Naive thymus-derived CD4-positive, alpha-beta T cell (primary cell): ENCODE data around the gene TMED3. TPM values are rescaled to one million over a fixed set of nuclear protein-coding genes. Genes with fewer than 3 reads are reported as not detected.

ENCODE experiments used
- ATAC-seq: fragments of 150-1000 bp; cut with Tn5 transposase; 2 replicates; pipeline ENCODE4 v1.10.0; 2021; ENCODE audit warnings: mild to moderate bottlenecking, moderate library complexity
- CTCF ChIA-PET: fragments of 350-600 bp; sonication (Branson Sonifier 250); formaldehyde crosslinking; loops from one replicate; lab custom pipeline; 2021; ENCODE audit warnings: antibody characterized with exemption; lab: Charles Lee
- POLR2A ChIA-PET: fragments of 350-600 bp; sonication (Branson Sonifier 250); formaldehyde crosslinking; loops from one replicate; lab custom pipeline; 2021; ENCODE audit warnings: antibody characterized with exemption, inconsistent platforms; lab: Charles Lee
- DNase-seq, 9 donors: peaks; one replicate each; pipeline versions ENCODE4 v3.0.0 to v3.0.0-alpha.2; 2020 to 2022; ENCODE audit warnings: mixed read lengths in 1 of 9
- H3K27ac ChIP-seq: one replicate; pipeline ENCODE4 v1.7.0; 2013; ENCODE audit warnings: mild to moderate bottlenecking, low read depth, low read length, moderate library complexity
- H3K27me3 ChIP-seq, 2 donors: one replicate each; pipeline ENCODE4 v1.7.0; 2013; ENCODE audit warnings: low read length in 2 of 2, mild to moderate bottlenecking in 2 of 2, moderate library complexity in 2 of 2; ENCODE audit not compliant: control insufficient read depth in 2 of 2, insufficient read depth in 2 of 2
- H3K36me3 ChIP-seq, 3 experiments: 1 replicate in 2 of 3; 2 replicates in 1 of 3; pipeline ENCODE4 v1.7.0; 2013; ENCODE audit warnings: low read length in 3 of 3, mild to moderate bottlenecking in 3 of 3, moderate library complexity in 1 of 3; ENCODE audit not compliant: insufficient read depth in 3 of 3, control insufficient read depth in 2 of 3
- H3K4me1 ChIP-seq, 2 donors: one replicate each; pipeline ENCODE4 v1.7.0; 2013; ENCODE audit warnings: low read length in 2 of 2, mild to moderate bottlenecking in 2 of 2, moderate library complexity in 1 of 2; ENCODE audit not compliant: control insufficient read depth in 2 of 2, insufficient read depth in 2 of 2
- H3K4me3 ChIP-seq: 2 replicates; pipeline ENCODE4 v1.7.0; 2013; ENCODE audit warnings: mild to moderate bottlenecking, low read length
- H3K9me3 ChIP-seq, 3 experiments: 1 replicate in 2 of 3; 2 replicates in 1 of 3; pipeline ENCODE4 v1.7.0; 2013; ENCODE audit warnings: low read length in 3 of 3; ENCODE audit not compliant: control insufficient read depth in 2 of 3
- H3K27ac Mint-ChIP-seq, 9 donors: one replicate each; pipeline ENCODE4 v1.8.0; 2020 to 2022; ENCODE audit warnings: mixed read lengths in 9 of 9, mild to moderate bottlenecking in 8 of 9, moderate library complexity in 5 of 9, inconsistent platforms in 2 of 9
- H3K27me3 Mint-ChIP-seq, 5 donors: one replicate each; pipeline ENCODE4 v1.8.0; 2021 to 2022; ENCODE audit warnings: mixed read lengths in 5 of 5, mild to moderate bottlenecking in 1 of 5
- H3K36me3 Mint-ChIP-seq, 5 donors: one replicate each; pipeline ENCODE4 v1.8.0; 2020 to 2022; ENCODE audit warnings: mixed read lengths in 5 of 5, mild to moderate bottlenecking in 3 of 5, inconsistent platforms in 1 of 5
- H3K4me1 Mint-ChIP-seq, 7 donors: one replicate each; pipeline ENCODE4 v1.8.0; 2020 to 2022; ENCODE audit warnings: mixed read lengths in 7 of 7, mild to moderate bottlenecking in 3 of 7, inconsistent platforms in 1 of 7
- H3K4me3 Mint-ChIP-seq, 10 donors: one replicate each; pipeline ENCODE4 v1.8.0; 2020 to 2022; ENCODE audit warnings: mild to moderate bottlenecking in 10 of 10, mixed read lengths in 10 of 10, moderate library complexity in 6 of 10, inconsistent platforms in 2 of 10
- H3K9me3 Mint-ChIP-seq, 11 donors: one replicate each; pipeline ENCODE4 v1.8.0; 2020 to 2022; ENCODE audit warnings: mixed read lengths in 11 of 11, mild to moderate bottlenecking in 4 of 11, inconsistent platforms in 1 of 11, moderate library complexity in 1 of 11
- intact Hi-C, 2 donors: fragments of 100-400 bp; cut with micrococcal nuclease; formaldehyde crosslinking; loops; one replicate each; pipeline ENCODE4 v1.15.1; 2023
- polyA plus RNA-seq, 2 donors: library from polyadenylated mRNA; unstranded; fragments of 300-500 nt; fragmentation: Illumina TruSeq; gene quantifications; one replicate each; pipeline ENCODE4 v1.2.3, GENCODE V29; 2021
- total RNA-seq, 6 experiments: library from RNA in 5 of 6; stranded (reverse) in 5 of 6; gene quantifications; 1 replicate in 5 of 6; 2 replicates in 1 of 6; pipeline ENCODE4 v1.2.3 and lab custom pipeline; 2021 to 2026

Gene TMED3
- total and polyA plus RNA-seq, 7 experiments from 2014 or later: 18.6 to 74.1 (median 21.4) TPM

DNA sequence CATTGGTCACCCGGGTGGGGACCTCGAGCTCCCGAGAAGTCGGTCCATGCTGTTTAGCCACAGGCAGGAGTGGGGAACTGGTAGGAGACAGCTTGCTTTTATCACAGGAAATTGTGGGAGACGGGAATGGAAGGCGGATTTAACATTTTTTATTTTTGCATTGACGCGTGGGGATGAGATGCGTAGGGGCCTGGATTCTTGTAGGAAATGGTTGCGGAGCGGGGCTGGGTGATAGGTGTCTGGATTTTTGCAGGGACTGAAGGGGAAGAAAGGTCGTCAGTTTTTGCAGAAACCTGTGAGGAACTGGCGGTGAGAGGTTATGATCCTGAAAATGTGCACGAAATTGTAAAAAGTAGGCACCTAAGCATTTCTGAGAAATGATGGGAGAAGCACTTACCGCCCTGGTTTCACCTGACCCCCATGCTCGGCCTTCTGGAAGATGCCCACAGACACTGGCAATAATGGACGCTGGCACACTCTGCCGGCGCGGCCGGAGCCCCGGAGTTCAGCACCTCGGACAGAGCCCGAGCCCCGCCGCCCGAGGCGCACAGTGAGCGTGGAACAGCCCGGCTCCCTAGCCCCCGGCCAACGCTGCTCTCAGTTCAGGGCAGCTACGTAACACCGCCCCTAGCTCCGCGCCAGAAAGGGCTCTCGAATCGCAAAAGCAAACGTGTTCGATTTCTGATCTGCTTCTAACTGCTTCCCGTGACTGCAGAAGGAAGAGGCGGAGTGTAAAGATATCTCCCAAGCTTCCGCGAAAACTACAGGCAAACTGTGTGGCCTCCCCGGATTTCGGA lies 27.5 kb upstream of the TMED3 start:
- ATAC-seq (no peak), DNase-seq (peak in 5 of 9 donors; percentile 5 to 63 (median 21))
- Mint-ChIP-seq H3K27ac (peak overlapping the region in 2 of 9 donors; percentile 42 to 71), H3K27me3 (peaks cover 63 to 89% (median 65%) of the 10 kb centered on the region in 5 donors), H3K9me3 (peaks cover 0 to 46% (median 13%) of the 10 kb centered on the region in 11 donors), H3K36me3 (peaks cover 0 to 8% (median 0%) of the 10 kb centered on the region in 5 donors), H3K4me1 (peaks cover 0 to 6% (median 0%) of the 10 kb centered on the region in 7 donors), H3K4me3 (peak overlapping the region in 2 of 10 donors; percentile 7 to 55)
- H3K9me3 ChIP-seq: peaks cover 0 to 9% (median 0%) of the 10 kb centered on the region in 3 experiments
- ChIA-PET POLR2A (no interaction called here), CTCF (no interaction called here)
- H3K4me1 ChIP-seq: no peaks in the 10 kb centered on the region
- H3K27ac ChIP-seq: no peak overlapping the region
- H3K27me3 ChIP-seq: peaks cover 0 to 2% of the 10 kb centered on the region in 2 donors
- intact Hi-C loops: no loop called here
- H3K4me3 ChIP-seq: no peak overlapping the region
- no peaks in the 10 kb centered on the region for H3K36me3 ChIP-seq

GRCh38 chr15:79290642-79291275 lies 20.2 kb upstream of the TMED3 start:
- Mint-ChIP-seq H3K4me3 (no peak overlapping the region), H3K4me1 (peaks cover 0 to 5% (median 1%) of the 10 kb centered on the region in 7 donors), H3K27ac (peak overlapping the region in 1 of 9 donors; percentile 56), H3K36me3 (no peaks in the 10 kb centered on the region), H3K27me3 (peaks cover 11 to 38% (median 36%) of the 10 kb centered on the region in 5 donors), H3K9me3 (peaks cover 0 to 5% (median 0%) of the 10 kb centered on the region in 11 donors)
- Histone ChIP-seq H3K4me3 (no peak overlapping the region), H3K9me3 (no peaks in the 10 kb centered on the region), H3K4me1 (no peaks in the 10 kb centered on the region), H3K27me3 (peaks cover 0 to 2% of the 10 kb centered on the region in 2 donors), H3K27ac (no peak overlapping the region), H3K36me3 (no peaks in the 10 kb centered on the region)
- CTCF ChIA-PET: no interaction called here
- ATAC-seq: no peak
- intact Hi-C loops: no loop called here
- POLR2A ChIA-PET: no interaction called here
- no peak for DNase-seq

GRCh38 chr15:79292011-79292410 lies 18.9 kb upstream of the TMED3 start:
- H3K4me1 ChIP-seq: no peaks in the 10 kb centered on the region
- no peaks in the 10 kb centered on the region for H3K36me3 ChIP-seq
- no peak overlapping the region for H3K4me3 ChIP-seq
- Mint-ChIP-seq H3K4me1 (peaks cover 0 to 5% (median 1%) of the 10 kb centered on the region in 7 donors), H3K27ac (no peak overlapping the region), H3K4me3 (no peak overlapping the region), H3K9me3 (peaks cover 0 to 4% (median 0%) of the 10 kb centered on the region in 11 donors), H3K27me3 (peaks cover 8 to 34% (median 30%) of the 10 kb centered on the region in 5 donors), H3K36me3 (no peaks in the 10 kb centered on the region)
- CTCF ChIA-PET: no interaction called here
- DNase-seq (no peak), ATAC-seq (no peak)
- H3K27ac ChIP-seq: no peak overlapping the region
- intact Hi-C loops: no loop called here
- no peaks in the 10 kb centered on the region for H3K9me3 ChIP-seq
- no peaks in the 10 kb centered on the region for H3K27me3 ChIP-seq
- POLR2A ChIA-PET: no interaction called here

DNA sequence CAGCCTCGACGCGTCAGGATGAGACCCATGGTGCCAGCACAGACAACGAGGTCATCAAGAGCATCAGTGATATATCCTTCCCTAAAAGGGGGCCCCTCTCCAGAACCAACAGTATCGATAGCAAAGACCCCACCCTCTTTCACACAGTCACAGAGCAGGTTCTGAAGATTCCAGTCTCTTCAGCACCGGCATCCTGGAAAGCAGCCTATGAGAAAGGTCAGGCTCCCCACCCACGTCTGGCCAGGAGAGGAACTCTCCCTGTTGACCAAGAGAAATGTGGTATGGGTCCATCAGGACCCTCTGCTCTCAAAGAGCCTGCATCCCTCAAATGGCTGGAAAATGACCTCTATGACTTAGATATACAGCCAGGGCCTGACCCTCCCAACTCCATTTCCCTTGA lies 16.8 kb upstream of the TMED3 start:
- intact Hi-C loops: no loop called here
- CTCF ChIA-PET: no interaction called here
- ATAC-seq: no peak

GRCh38 chr15:79296583-79296982 lies 14.3 kb upstream of the TMED3 start:
- Histone ChIP-seq H3K36me3 (no peaks in the 10 kb centered on the region), H3K4me1 (no peaks in the 10 kb centered on the region), H3K27me3 (no peaks in the 10 kb centered on the region), H3K9me3 (no peaks in the 10 kb centered on the region), H3K4me3 (no peak overlapping the region), H3K27ac (no peak overlapping the region)
- DNase-seq: no peak
- Mint-ChIP-seq H3K9me3 (no peaks in the 10 kb centered on the region), H3K4me1 (no peaks in the 10 kb centered on the region), H3K27me3 (peaks cover 30 to 38% (median 35%) of the 10 kb centered on the region in 5 donors), H3K36me3 (no peaks in the 10 kb centered on the region), H3K27ac (no peak overlapping the region), H3K4me3 (no peak overlapping the region)
- intact Hi-C loops: no loop called here
- ChIA-PET CTCF (no interaction called here), POLR2A (no interaction called here)
- no peak for ATAC-seq

More for the DNA sequence above, 16.8 kb upstream of the TMED3 start:
- Histone ChIP-seq H3K27ac (no peak overlapping the region), H3K9me3 (no peaks in the 10 kb centered on the region), H3K27me3 (no peaks in the 10 kb centered on the region), H3K4me3 (no peak overlapping the region), H3K4me1 (no peaks in the 10 kb centered on the region), H3K36me3 (no peaks in the 10 kb centered on the region)
- Mint-ChIP-seq H3K27me3 (peaks cover 12 to 32% (median 29%) of the 10 kb centered on the region in 5 donors), H3K4me1 (peaks cover 0 to 5% (median 1%) of the 10 kb centered on the region in 7 donors), H3K4me3 (no peak overlapping the region), H3K27ac (no peak overlapping the region), H3K9me3 (peaks cover 0 to 4% (median 0%) of the 10 kb centered on the region in 11 donors), H3K36me3 (no peaks in the 10 kb centered on the region)
- POLR2A ChIA-PET: no interaction called here
- DNase-seq: no peak

- ATAC-seq (no peak), DNase-seq (no peak)
- Mint-ChIP-seq H3K4me3 (no peak overlapping the region), H3K4me1 (no peaks in the 10 kb centered on the region), H3K36me3 (no peaks in the 10 kb centered on the region), H3K27ac (no peak overlapping the region), H3K27me3 (peaks cover 36 to 47% (median 43%) of the 10 kb centered on the region in 5 donors), H3K9me3 (no peaks in the 10 kb centered on the region)
- ChIA-PET POLR2A (no interaction called here), CTCF (no interaction called here)
- no peaks in the 10 kb centered on the region for H3K4me1 ChIP-seq
- no peaks in the 10 kb centered on the region for H3K36me3 ChIP-seq
- no peak overlapping the region for H3K4me3 ChIP-seq
- no peaks in the 10 kb centered on the region for H3K9me3 ChIP-seq
- H3K27ac ChIP-seq: no peak overlapping the region
- intact Hi-C loops: no loop called here
- H3K27me3 ChIP-seq: peaks cover 0 to under 1% of the 10 kb centered on the region in 2 donors
These were observed 11.6 kb upstream of the TMED3 start for GRCh38 chr15:79299126-79299840.
